Neuronal stem cell (in vitro differentiated cells): ENCODE results near the gene GPC5.
A peak's percentile ranks its signal among the peaks of the same experiment; 100 is the strongest.

Source experiments
- DNase-seq: peaks from one replicate; pipeline ENCODE4 v3.0.0-alpha.2; 2013; ENCODE audit warnings: low spot score
- H2AFZ ChIP-seq: one replicate; pipeline ENCODE4 v1.6.1; 2013; ENCODE audit warnings: mild to moderate bottlenecking, low read length, inconsistent platforms
- H2AK5ac ChIP-seq: 2 replicates; pipeline ENCODE4 v1.6.1; 2013; ENCODE audit warnings: low read depth, mild to moderate bottlenecking, inconsistent platforms, low read length, moderate library complexity, mixed read lengths
- H2BK120ac ChIP-seq: 2 replicates; pipeline ENCODE4 v1.6.1; 2013; ENCODE audit warnings: low read depth, mild to moderate bottlenecking, inconsistent platforms, low read length, moderate library complexity, mixed read lengths
- H2BK12ac ChIP-seq: one replicate; pipeline ENCODE4 v1.6.1; 2013; ENCODE audit warnings: low read length, inconsistent platforms
- H2BK15ac ChIP-seq: 2 replicates; pipeline ENCODE4 v1.6.1; 2013; ENCODE audit warnings: mild to moderate bottlenecking, low read length, inconsistent platforms, mixed read lengths
- H2BK5ac ChIP-seq: one replicate; pipeline ENCODE4 v1.6.1; 2013; ENCODE audit warnings: inconsistent platforms, mild to moderate bottlenecking, low read length, moderate library complexity
- H3K14ac ChIP-seq: one replicate; pipeline ENCODE4 v1.6.1; 2013; ENCODE audit warnings: low read length, inconsistent platforms
- H3K18ac ChIP-seq: 2 replicates; pipeline ENCODE4 v1.6.1; 2013; ENCODE audit warnings: low read length, inconsistent platforms
- H3K23ac ChIP-seq: 2 replicates; pipeline ENCODE4 v1.6.1; 2013; ENCODE audit warnings: low read depth, mild to moderate bottlenecking, mixed read lengths, low read length, inconsistent platforms; ENCODE audit not compliant: poor library complexity
- H3K27ac ChIP-seq: replicated peaks from 3 replicates; pipeline ENCODE4 v1.5.1; 2013; ENCODE audit warnings: low read length, inconsistent platforms
- H3K27me3 ChIP-seq, 3 experiments: 2 replicates each; pipeline ENCODE4 v1.6.1; 2013; ENCODE audit warnings: low read length in 3 of 3, mild to moderate bottlenecking in 2 of 3, inconsistent platforms in 1 of 3, low read depth in 1 of 3, mixed read lengths in 1 of 3, moderate library complexity in 1 of 3; ENCODE audit not compliant: control insufficient read depth in 3 of 3, insufficient read depth in 3 of 3
- H3K36me3 ChIP-seq, 2 donors: replicated peaks in 1 of 2; 2 replicates each; pipeline ENCODE4 v1.6.1; 2013; ENCODE audit warnings: low read length in 2 of 2; ENCODE audit not compliant: control insufficient read depth in 2 of 2, insufficient read depth in 2 of 2
- H3K4ac ChIP-seq: 2 replicates; pipeline ENCODE4 v1.6.1; 2013; ENCODE audit warnings: inconsistent platforms, mild to moderate bottlenecking, low read length, moderate library complexity
- H3K4me1 ChIP-seq, 2 donors: 1 replicate in 1 of 2; 2 replicates in 1 of 2; pipeline ENCODE4 v1.6.1; 2013; ENCODE audit warnings: low read length in 2 of 2, low read depth in 1 of 2; ENCODE audit not compliant: control insufficient read depth in 2 of 2, insufficient read depth in 1 of 2
- H3K4me2 ChIP-seq: one replicate; pipeline ENCODE4 v1.6.1; 2013; ENCODE audit warnings: mild to moderate bottlenecking, low read length, inconsistent platforms; ENCODE audit not compliant: insufficient read depth, poor library complexity, severe bottlenecking
- H3K4me3 ChIP-seq, 2 donors: 2 replicates each; pipeline ENCODE4 v1.5.1; 2013; ENCODE audit warnings: low read length in 2 of 2, mild to moderate bottlenecking in 2 of 2, inconsistent platforms in 1 of 2, moderate library complexity in 1 of 2
- H3K79me1 ChIP-seq: one replicate; pipeline ENCODE4 v1.6.1; 2013; ENCODE audit warnings: low read depth, mild to moderate bottlenecking, inconsistent platforms, low read length, moderate library complexity
- H3K9ac ChIP-seq: one replicate; pipeline ENCODE4 v1.6.1; 2013; ENCODE audit warnings: mild to moderate bottlenecking, low read depth, low read length, inconsistent platforms; ENCODE audit not compliant: poor library complexity
- H3K9me3 ChIP-seq, 2 donors: replicated peaks in 1 of 2; 2 replicates each; pipeline versions ENCODE3 to v1.6.1; 2013; ENCODE audit warnings: low read length in 2 of 2, mild to moderate bottlenecking in 2 of 2, inconsistent platforms in 1 of 2, low read depth in 1 of 2, mixed read lengths in 1 of 2, moderate library complexity in 1 of 2; ENCODE audit not compliant: control insufficient read depth in 2 of 2, insufficient read depth in 1 of 2
- H4K8ac ChIP-seq: one replicate; pipeline ENCODE4 v1.6.1; 2013; ENCODE audit warnings: low read depth, mild to moderate bottlenecking, inconsistent platforms, low read length, moderate library complexity
- H4K91ac ChIP-seq: one replicate; pipeline ENCODE4 v1.6.1; 2013; ENCODE audit warnings: low read length, low read depth, mild to moderate bottlenecking, inconsistent platforms; ENCODE audit not compliant: poor library complexity
- WGBS, 2 donors: extraction: QIAGEN DNeasy Blood & Tissue Kit; methylation state at CpG; one replicate each; pipeline ENCODE4 v1.1.7; 2013; ENCODE audit warnings: missing lambda C conversion rate in 2 of 2, mixed read lengths in 1 of 2; ENCODE audit not compliant: insufficient read length in 2 of 2, insufficient replicate concordance in 1 of 2; ENCODE audit errors: extremely low coverage in 2 of 2; 5-methylcytosine and 5-hydroxymethylcytosine counted together

The GPC5 gene

DNA sequence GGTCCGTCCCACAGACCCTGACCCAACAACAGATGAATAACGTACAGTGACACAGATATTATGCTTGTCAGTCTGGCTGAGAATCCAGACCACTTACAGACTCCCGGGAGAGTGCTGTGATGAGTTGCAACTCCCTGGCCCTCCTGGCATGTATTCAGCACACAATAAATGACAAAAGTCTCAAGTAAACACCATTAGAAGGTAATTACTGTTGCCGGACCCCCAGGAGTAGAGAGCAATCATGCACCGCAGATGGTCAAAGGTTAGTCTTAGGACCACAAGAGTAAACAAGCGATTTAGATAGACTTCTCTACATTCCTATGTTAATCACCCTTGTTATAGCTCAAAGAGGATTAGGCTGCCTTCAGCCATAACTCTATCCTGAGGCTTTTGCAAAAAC lies 1101.8 kb downstream of the GPC5 start:
- Histone ChIP-seq H2BK15ac (no peak overlapping the region), H2BK12ac (no peak overlapping the region), H3K36me3 (no peaks in the 10 kb centered on the region), H4K91ac (no peak overlapping the region), H2BK5ac (no peak overlapping the region), H3K79me1 (no peaks in the 10 kb centered on the region), H3K9me3 (peaks cover 0 to 7% of the 10 kb centered on the region in 2 donors), H3K4ac (no peak overlapping the region), H3K9ac (no peak overlapping the region), H3K27ac (no peak overlapping the region), H2BK120ac (no peak overlapping the region), H3K27me3 (no peaks in the 10 kb centered on the region), H4K8ac (no peak overlapping the region), H3K4me1 (peaks cover 0 to 3% of the 10 kb centered on the region in 2 donors), H3K23ac (no peak overlapping the region), H2AK5ac (no peak overlapping the region), H3K4me3 (no peak overlapping the region), H2AFZ (no peak overlapping the region), H3K14ac (no peak overlapping the region), H3K18ac (no peak overlapping the region), H3K4me2 (no peak overlapping the region)
- DNase-seq: no peak
- WGBS, 2 donors: no CpG with 5 or more reads among the region's 6 CpGs

GRCh38 chr13:92510416-92510815 lies 1112.0 kb downstream of the GPC5 start:
- no peak overlapping the region for H3K4me3 ChIP-seq
- no peaks in the 10 kb centered on the region for H3K79me1 ChIP-seq
- H2BK15ac ChIP-seq: no peak overlapping the region
- no peaks in the 10 kb centered on the region for H3K36me3 ChIP-seq
- no peak overlapping the region for H2BK5ac ChIP-seq
- no peak overlapping the region for H3K14ac ChIP-seq
- H3K18ac ChIP-seq: no peak overlapping the region
- DNase-seq: no peak
- peaks cover 3 to 16% of the 10 kb centered on the region in 2 donors for H3K4me1 ChIP-seq
- H2BK120ac ChIP-seq: no peak overlapping the region
- no peak overlapping the region for H3K27ac ChIP-seq
- no peak overlapping the region for H3K23ac ChIP-seq
- H3K4me2 ChIP-seq: no peak overlapping the region
- H3K4ac ChIP-seq: no peak overlapping the region
- H2AK5ac ChIP-seq: no peak overlapping the region
- no peak overlapping the region for H2BK12ac ChIP-seq
- H3K27me3 ChIP-seq: no peaks in the 10 kb centered on the region
- peak overlapping the region; percentile 19 for H2AFZ ChIP-seq
- H3K9ac ChIP-seq: no peak overlapping the region
- no peak overlapping the region for H4K8ac ChIP-seq
- WGBS, 2 donors: no CpG with 5 or more reads among the region's 2 CpGs
- H4K91ac ChIP-seq: no peak overlapping the region
- peaks cover 0 to 2% of the 10 kb centered on the region in 2 donors for H3K9me3 ChIP-seq

GRCh38 chr13:92512852-92513251 lies 1114.4 kb downstream of the GPC5 start:
- no peak overlapping the region for H3K4ac ChIP-seq
- no peak for DNase-seq
- no peak overlapping the region for H3K23ac ChIP-seq
- no peak overlapping the region for H2AK5ac ChIP-seq
- H3K14ac ChIP-seq: no peak overlapping the region
- peaks cover 3 to 16% of the 10 kb centered on the region in 2 donors for H3K4me1 ChIP-seq
- H4K91ac ChIP-seq: no peak overlapping the region
- no peak overlapping the region for H3K4me2 ChIP-seq
- no peak overlapping the region for H3K18ac ChIP-seq
- no peak overlapping the region for H2BK15ac ChIP-seq
- H3K9ac ChIP-seq: no peak overlapping the region
- H4K8ac ChIP-seq: no peak overlapping the region
- H2BK5ac ChIP-seq: no peak overlapping the region
- H3K79me1 ChIP-seq: no peaks in the 10 kb centered on the region
- H3K9me3 ChIP-seq: peaks cover 0 to 2% of the 10 kb centered on the region in 2 donors
- H3K36me3 ChIP-seq: no peaks in the 10 kb centered on the region
- H3K4me3 ChIP-seq: no peak overlapping the region
- no peaks in the 10 kb centered on the region for H3K27me3 ChIP-seq
- H3K27ac ChIP-seq: no peak overlapping the region
- no CpG with 5 or more reads among the region's 9 CpGs for whole genome bisulfite sequencing, 2 donors
- H2AFZ ChIP-seq: peak overlapping the region; percentile 43
- no peak overlapping the region for H2BK120ac ChIP-seq
- no peak overlapping the region for H2BK12ac ChIP-seq

DNA sequence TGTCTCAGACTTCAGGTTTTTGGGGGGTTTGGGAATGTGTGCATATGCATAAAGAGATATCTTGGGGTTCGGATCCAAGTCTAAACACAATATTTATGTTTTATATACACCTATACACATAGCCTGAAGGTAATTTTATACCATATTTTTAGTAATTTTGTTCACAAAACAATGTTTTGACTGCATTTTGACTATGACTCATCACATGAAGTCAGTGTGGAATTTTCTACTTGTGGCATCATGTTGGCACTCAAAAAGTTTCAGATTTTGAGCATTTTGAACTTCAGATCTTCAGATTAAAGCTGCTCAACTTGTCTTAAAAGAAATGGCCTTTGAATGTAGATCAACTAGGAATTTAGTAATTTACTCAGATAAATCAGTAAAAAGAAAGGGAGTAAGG lies 1115.3 kb downstream of the GPC5 start:
- WGBS, 2 donors: no CpG with 5 or more reads among the region's 1 CpG

More for the DNA sequence above, 1115.3 kb downstream of the GPC5 start:
- Histone ChIP-seq H4K8ac (no peak overlapping the region), H2AFZ (no peak overlapping the region), H3K4me3 (no peak overlapping the region), H3K27ac (no peak overlapping the region), H2BK15ac (no peak overlapping the region), H3K4me1 (peaks cover 3 to 16% of the 10 kb centered on the region in 2 donors), H3K23ac (no peak overlapping the region), H3K4me2 (no peak overlapping the region), H2BK120ac (no peak overlapping the region), H2BK5ac (no peak overlapping the region), H2AK5ac (no peak overlapping the region), H3K4ac (no peak overlapping the region), H3K18ac (no peak overlapping the region), H3K14ac (no peak overlapping the region), H3K27me3 (no peaks in the 10 kb centered on the region), H3K36me3 (no peaks in the 10 kb centered on the region), H2BK12ac (no peak overlapping the region), H4K91ac (no peak overlapping the region), H3K9ac (no peak overlapping the region), H3K9me3 (peaks cover 0 to 2% of the 10 kb centered on the region in 2 donors), H3K79me1 (no peaks in the 10 kb centered on the region)
- no peak for DNase-seq
